Mucosa of gallbladder (tissue), 1 donor: ENCODE results near the gene CRACR2A. TPM values are rescaled to one million over a fixed set of nuclear protein-coding genes. Genes with fewer than 3 reads are reported as not detected.

Source experiments
- DNase-seq: peaks from one replicate; pipeline ENCODE4 v3.0.0-alpha.2; 2020; ENCODE audit warnings: low spot score
- total RNA-seq: library from RNA; stranded (reverse); gene quantifications from one replicate; pipeline ENCODE4 v1.2.1, GENCODE V29; 2021
- donor health status: DM: no; HTN: no; CAD: no.

Gene CRACR2A
- total RNA-seq, 1 donor from 2014 or later: 5.3 TPM

GRCh38 chr12:3565985-3566384, 186.9 kb downstream of the CRACR2A start:
- no peak for DNase-seq

Other genes starting within 250 kb of the CRACR2A start
- 7.9 TPM for gene PARP11, start 120.3 kb upstream of the CRACR2A start, total RNA-seq